Heart left ventricle (tissue), 13 donors: Measurements from ENCODE around the gene SP140.

ENCODE experiments used
- POLR2A ChIP-seq, 2 donors: fragments of 450-650 bp; IDR thresholded peaks; one replicate each; pipeline ENCODE4 v1.6.1; 2017; ENCODE audit warnings: antibody characterized with exemption in 2 of 2, mild to moderate bottlenecking in 2 of 2, moderate library complexity in 2 of 2
- TF ChIP-seq, protein P1 (sequence below), 12 donors: fragments of 200-600 bp; sonication (generic) in 4 of 12; IDR thresholded peaks; one replicate each; pipeline versions ENCODE4 v1.5.0 to v1.8.0; 2018 to 2022; ENCODE audit warnings: antibody characterized with exemption in 12 of 12, mild to moderate bottlenecking in 5 of 12
- donor health status: ischemic (EF 13 %, LVEDD 7.1; RV severe dilation, severe dysfunction).
- donor health status: DM: no; HTN: yes; CAD: no.
- donor health status: DM: no; HTN: no; CAD: no.
- donor health status: ischemic (EF 25% LVEDD 6.9; RV normal size, moderate dysfunction).
- donor health status: ischemic (EF 25% LVEDD 5.7; RV mildly dilated, moderate dysfunction).
- donor health status: ischemic (EF 35%, LVEDD 5.7; RV mildly dilated, moderate dysfunction).
- donor health status: nonischemic (EF 11% LVEDD 7.7; RV severe dilation, severe dysfunction).
- donor health status: DM: yes; HTN: yes; CAD: no.
- donor health status: PGD.
- donor health status: ischemic (EF 29% LVEDD 5.4; RV normal size, mild dysfunction).
- donor health status: nonischemic (EF 23%, LVEDD 6.1; RV moderate dilation, normal function).

DNA sequence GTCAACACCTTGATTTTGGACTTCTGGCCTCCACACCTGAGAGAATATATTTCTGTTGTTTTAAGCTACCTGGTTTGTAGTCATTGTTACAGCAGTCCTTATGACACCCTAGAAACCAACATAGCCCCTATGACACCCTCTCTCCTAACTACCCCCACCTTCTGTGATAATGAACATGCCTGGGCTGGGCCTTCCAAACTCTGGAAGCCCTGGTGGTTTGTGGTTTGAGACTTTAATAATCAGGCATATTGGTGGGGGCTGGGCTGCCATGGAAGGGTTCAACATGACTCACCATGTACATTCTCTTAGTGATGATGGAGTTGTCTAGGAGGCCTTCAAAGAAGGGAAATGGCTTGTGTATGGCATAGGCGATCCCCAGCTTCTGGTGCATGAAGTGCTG, 9.0 kb upstream of the SP140 start:
- TF ChIP-seq, protein P1, sequence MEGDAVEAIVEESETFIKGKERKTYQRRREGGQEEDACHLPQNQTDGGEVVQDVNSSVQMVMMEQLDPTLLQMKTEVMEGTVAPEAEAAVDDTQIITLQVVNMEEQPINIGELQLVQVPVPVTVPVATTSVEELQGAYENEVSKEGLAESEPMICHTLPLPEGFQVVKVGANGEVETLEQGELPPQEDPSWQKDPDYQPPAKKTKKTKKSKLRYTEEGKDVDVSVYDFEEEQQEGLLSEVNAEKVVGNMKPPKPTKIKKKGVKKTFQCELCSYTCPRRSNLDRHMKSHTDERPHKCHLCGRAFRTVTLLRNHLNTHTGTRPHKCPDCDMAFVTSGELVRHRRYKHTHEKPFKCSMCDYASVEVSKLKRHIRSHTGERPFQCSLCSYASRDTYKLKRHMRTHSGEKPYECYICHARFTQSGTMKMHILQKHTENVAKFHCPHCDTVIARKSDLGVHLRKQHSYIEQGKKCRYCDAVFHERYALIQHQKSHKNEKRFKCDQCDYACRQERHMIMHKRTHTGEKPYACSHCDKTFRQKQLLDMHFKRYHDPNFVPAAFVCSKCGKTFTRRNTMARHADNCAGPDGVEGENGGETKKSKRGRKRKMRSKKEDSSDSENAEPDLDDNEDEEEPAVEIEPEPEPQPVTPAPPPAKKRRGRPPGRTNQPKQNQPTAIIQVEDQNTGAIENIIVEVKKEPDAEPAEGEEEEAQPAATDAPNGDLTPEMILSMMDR (IDR thresholded peaks at IDR 0.05) = no peak
- TF ChIP-seq POLR2A (IDR thresholded peaks at IDR 0.05) = no peak
